Prostate gland (tissue), 2 donors: ENCODE results near the gene PCDHGB3.

Experiments
- POLR2A ChIP-seq: fragments of 450-650 bp; IDR thresholded peaks from one replicate; pipeline ENCODE4 v1.6.1; 2016; ENCODE audit warnings: antibody characterized with exemption, mild to moderate bottlenecking
- TF ChIP-seq, protein P1 (sequence below), 4 experiments: fragments of 200-600 bp in 2 of 4; fragments of 450-650 bp in 2 of 4; sonication (generic) in 2 of 4; IDR thresholded peaks; 1 replicate in 3 of 4; 2 replicates in 1 of 4; pipeline ENCODE4 v1.5.1; 2016 to 2019; ENCODE audit warnings: antibody characterized with exemption in 4 of 4, mild to moderate bottlenecking in 2 of 4, moderate library complexity in 2 of 4

DNA sequence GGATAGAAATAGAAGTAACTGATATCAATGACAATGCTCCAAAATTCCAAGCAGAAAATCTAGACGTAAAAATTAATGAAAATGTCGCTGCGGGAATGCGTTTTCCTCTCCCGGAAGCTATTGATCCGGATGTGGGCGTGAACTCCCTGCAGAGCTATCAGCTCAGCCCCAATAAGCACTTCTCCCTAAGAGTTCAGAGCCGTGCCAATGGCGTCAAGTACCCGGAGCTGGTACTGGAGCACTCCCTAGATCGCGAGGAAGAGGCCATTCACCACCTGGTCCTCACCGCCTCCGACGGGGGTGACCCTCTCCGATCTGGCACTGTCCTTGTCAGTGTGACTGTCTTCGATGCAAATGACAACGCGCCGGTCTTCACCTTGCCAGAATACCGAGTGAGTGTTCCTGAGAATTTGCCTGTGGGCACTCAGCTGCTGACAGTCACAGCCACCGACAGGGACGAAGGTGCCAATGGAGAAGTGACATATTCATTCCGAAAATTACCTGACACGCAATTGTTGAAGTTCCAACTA lies 43.6 kb downstream of the PCDHGB3 start:
- TF ChIP-seq POLR2A, result no peak
- TF ChIP-seq, protein P1, sequence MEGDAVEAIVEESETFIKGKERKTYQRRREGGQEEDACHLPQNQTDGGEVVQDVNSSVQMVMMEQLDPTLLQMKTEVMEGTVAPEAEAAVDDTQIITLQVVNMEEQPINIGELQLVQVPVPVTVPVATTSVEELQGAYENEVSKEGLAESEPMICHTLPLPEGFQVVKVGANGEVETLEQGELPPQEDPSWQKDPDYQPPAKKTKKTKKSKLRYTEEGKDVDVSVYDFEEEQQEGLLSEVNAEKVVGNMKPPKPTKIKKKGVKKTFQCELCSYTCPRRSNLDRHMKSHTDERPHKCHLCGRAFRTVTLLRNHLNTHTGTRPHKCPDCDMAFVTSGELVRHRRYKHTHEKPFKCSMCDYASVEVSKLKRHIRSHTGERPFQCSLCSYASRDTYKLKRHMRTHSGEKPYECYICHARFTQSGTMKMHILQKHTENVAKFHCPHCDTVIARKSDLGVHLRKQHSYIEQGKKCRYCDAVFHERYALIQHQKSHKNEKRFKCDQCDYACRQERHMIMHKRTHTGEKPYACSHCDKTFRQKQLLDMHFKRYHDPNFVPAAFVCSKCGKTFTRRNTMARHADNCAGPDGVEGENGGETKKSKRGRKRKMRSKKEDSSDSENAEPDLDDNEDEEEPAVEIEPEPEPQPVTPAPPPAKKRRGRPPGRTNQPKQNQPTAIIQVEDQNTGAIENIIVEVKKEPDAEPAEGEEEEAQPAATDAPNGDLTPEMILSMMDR (IDR thresholded peaks at IDR 0.05), result no peak
